Skin epidermis (tissue), 12 donors: ENCODE measurements around the gene PBX3.

ENCODE experiments used
- H3K27ac ChIP-seq, 21 experiments: fragments of 200-600 bp; sonication (generic) in 11 of 21; one replicate each; pipeline ENCODE4 v1.5.0; 2020; ENCODE audit warnings: mild to moderate bottlenecking in 3 of 21, inconsistent platforms in 2 of 21, moderate library complexity in 2 of 21
- H3K4me3 ChIP-seq, 7 experiments: fragments of 200-600 bp; sonication (generic) in 2 of 7; one replicate each; pipeline ENCODE4 v1.5.0; 2020; ENCODE audit warnings: inconsistent platforms in 2 of 7, mild to moderate bottlenecking in 2 of 7, moderate library complexity in 1 of 7

PBX3 gene

DNA sequence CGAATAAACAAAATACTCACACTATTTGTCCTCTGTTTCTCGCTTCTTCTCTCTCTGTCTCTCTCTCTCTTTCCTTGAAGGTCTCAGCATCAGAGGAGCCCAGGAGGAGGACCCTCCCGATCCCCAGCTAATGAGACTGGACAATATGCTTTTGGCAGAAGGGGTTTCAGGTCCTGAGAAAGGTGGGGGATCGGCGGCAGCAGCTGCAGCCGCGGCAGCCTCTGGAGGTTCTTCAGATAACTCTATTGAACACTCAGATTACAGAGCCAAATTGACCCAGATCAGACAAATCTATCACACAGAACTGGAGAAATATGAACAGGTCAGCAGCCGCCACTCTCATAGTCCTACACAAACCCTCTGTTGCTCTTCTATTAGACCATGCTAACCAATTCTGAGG, 168.4 kb downstream of the PBX3 start:
- Histone ChIP-seq H3K4me3 (no peak overlapping the region), H3K27ac (no peak overlapping the region)

GRCh38 chr9:125919565-125919964, 172.4 kb downstream of the PBX3 start:
- Histone ChIP-seq H3K4me3 (no peak overlapping the region), H3K27ac (no peak overlapping the region)

DNA sequence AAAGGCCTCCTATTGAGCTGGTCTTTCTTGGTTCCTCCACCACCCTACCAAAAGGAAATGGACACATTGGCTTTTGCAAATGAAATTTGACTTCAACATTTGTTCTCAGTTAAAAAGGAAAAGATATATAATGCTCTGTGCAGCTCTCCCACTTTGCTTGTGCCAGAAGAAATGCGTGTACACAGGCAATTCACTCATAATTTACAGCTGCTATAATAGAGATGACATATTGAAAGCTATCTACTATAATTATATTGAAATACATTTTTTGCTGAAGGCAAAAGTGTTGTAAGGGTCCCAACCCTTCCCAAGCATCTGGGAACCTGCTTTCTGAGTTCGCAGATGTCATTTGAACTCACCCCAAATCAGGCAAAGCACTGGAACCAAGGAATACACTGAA, 173.2 kb downstream of the PBX3 start:
- Histone ChIP-seq H3K4me3 (no peak overlapping the region), H3K27ac (no peak overlapping the region)

GRCh38 chr9:125922854-125923253, 175.7 kb downstream of the PBX3 start:
- no peak overlapping the region for H3K27ac ChIP-seq
- no peak overlapping the region for H3K4me3 ChIP-seq

DNA sequence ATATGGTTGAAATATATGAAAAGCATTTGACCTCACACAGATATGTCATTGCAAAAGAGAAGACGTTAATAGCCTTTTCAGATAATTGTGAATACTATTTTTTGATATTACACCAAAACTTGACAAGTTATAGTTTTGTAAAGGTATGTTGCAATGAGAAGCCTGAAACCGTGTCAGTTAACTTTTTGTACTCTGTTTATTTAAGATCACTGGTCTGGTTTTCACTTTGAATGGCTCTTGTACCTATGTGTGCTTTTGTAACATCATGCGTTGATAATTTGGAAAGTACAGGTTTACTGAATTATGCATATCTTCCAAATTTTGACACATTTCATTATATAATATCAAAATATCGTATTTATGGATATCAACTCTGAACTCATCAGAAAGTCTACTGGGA, 177.2 kb downstream of the PBX3 start:
- Histone ChIP-seq H3K4me3 (no peak overlapping the region), H3K27ac (no peak overlapping the region)

DNA sequence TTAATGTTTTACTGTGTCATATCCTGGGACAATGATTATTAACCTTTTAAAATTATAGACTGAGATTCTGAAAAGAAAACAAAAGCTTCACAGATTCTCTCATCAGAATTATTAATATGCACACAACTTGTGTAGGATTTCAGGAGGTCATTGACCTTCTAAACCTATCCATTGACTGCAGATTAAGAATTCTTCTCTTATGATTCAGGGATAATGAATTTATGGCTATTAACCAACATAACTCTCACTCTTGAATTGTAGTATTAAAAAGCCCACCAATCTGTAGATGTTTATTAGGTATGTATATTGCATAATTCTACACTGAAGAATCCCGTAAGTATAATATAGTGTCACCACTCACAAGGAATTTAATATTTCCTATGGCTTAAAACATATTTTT, 179.8 kb downstream of the PBX3 start:
- Histone ChIP-seq H3K4me3 (no peak overlapping the region), H3K27ac (no peak overlapping the region)

- Histone ChIP-seq H3K27ac (no peak overlapping the region), H3K4me3 (no peak overlapping the region)
These were observed 182.7 kb downstream of the PBX3 start for GRCh38 chr9:125929846-125930245.

GRCh38 chr9:125931211-125931610, 184.0 kb downstream of the PBX3 start:
- Histone ChIP-seq H3K4me3 (no peak overlapping the region), H3K27ac (peak overlapping the region in 2 of 21 experiments; percentile 36 to 42)

GRCh38 chr9:125932012-125932411, 184.8 kb downstream of the PBX3 start:
- peak overlapping the region in 3 of 21 experiments; percentile 2 to 42 (median 36) for H3K27ac ChIP-seq
- H3K4me3 ChIP-seq: no peak overlapping the region

DNA sequence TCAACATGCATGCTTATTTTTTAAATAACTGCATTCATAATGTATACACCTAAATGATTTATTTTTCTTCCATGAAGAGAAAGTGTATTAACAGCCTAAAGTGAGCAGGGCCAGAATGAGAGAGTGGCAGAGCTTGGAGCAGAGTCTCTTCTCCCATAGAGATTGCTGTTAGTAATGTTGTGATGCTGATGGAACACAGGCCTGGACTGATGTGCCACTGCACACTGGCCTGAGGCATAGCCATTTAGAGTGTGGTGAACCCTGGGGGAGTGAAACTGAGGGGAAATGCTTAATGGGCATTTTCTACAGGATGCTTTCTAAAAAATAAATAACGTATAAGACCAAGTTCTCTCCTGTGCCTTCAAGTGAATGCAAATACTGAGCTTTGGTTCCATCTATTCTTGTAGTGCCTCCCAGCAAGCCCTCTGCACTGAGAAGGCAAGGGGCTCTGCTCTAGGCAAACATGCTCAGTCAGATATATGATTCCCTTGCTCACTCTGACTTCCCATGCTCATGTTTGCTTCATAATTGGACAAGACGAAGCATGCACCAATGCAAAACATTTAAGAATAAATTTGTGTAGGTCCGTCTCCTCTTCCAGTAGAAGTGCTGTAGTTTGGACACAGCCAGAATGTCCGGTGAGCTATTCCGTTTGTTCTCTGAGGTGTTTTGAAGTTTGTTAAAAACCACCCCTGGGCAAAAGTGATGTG, 185.7 kb downstream of the PBX3 start:
- H3K4me3 ChIP-seq: no peak overlapping the region
- H3K27ac ChIP-seq: peak overlapping the region in 1 of 21 experiments; percentile 2

- H3K4me3 ChIP-seq: no peak overlapping the region
- no peak overlapping the region for H3K27ac ChIP-seq
These were observed 195.0 kb downstream of the PBX3 start for GRCh38 chr9:125942125-125942524.

GRCh38 chr9:125943831-125944230, 196.7 kb downstream of the PBX3 start:
- H3K4me3 ChIP-seq: no peak overlapping the region
- H3K27ac ChIP-seq: no peak overlapping the region

DNA sequence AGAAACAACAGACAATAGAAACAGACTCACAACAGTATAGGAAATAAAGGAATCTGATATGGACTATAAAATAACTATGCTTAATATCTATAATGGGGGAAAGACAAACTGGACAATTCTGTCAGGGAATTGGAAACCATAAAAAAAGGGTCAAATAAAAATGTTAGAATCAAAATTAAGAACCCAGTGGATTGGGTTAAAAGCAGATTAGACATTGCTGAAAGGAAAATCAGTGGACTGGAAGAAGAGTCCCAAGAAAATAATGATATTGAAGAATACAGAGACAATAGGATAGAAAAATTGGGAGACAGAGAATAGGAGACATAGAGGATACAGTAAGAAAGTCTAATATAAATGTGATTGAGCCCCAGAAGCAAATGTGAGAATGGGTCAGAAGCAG, 199.2 kb downstream of the PBX3 start:
- H3K4me3 ChIP-seq: no peak overlapping the region
- no peak overlapping the region for H3K27ac ChIP-seq

DNA sequence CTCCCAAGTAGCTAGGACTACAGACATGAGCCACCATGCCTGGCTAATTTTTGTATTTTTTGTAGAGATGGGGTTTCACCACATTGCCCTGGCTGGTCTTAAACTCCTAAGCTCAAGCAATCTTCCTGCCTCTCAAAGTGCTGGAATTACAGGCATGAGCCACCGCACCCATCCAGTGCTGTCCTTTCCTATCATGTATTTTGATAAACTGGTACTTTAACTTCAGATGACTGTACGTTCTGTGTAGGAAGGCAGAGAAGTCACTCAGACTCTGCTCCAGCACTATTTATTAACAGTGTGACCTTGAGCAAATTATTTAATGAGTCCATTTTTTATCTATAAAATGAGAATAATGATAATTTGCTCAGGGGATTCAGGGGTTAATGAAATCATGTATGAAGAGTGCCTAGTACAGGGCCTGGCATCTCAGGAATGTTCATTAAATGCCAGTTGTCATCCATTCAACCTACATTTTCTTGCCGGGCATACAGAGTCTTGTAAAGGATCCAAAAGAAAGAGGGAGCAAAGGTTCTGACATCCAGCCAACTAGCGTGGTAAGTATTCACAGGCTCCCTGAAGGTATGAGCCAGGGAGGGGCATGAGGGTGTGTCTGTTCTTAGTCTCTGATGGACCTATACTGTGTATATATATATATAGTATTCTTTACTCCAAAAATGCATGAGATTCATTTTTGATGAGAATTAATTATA, 201.9 kb downstream of the PBX3 start:
- Histone ChIP-seq H3K27ac (no peak overlapping the region), H3K4me3 (no peak overlapping the region)

DNA sequence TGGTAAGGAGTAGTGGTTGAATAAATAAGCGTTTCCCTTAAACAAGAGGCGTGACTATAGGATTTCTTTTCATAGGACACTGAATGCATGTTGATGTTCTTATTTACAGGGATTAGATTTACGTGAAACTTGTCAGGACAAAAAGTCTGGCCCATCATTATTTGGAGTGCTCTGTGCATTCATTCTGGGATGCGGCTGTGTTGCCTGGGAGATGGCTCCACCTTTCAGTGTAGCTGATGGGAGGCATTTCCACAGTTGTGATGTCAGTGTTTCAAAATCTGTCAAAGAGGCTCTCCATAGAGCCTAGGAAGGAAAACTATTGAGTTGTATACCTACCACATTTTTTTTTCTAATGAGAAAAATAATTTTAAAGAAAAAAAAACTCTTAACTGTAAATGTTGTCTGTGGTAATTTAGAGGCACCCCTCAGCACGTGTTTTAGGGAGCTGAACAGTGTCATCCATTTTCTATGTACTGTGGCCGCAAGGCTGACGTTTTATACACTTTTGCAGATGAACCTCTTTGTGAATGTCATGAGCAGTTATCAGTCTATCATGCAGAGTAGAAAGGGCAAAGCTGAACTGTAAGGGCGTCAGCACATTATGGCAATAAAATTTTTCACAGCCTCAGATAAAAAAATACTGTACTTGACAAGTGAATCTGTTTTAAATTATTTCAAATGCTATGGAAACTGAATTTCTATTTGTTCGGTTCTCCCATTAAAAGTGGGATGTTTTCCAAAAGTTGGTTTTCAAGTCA, 202.7 kb downstream of the PBX3 start:
- H3K4me3 ChIP-seq: no peak overlapping the region

DNA sequence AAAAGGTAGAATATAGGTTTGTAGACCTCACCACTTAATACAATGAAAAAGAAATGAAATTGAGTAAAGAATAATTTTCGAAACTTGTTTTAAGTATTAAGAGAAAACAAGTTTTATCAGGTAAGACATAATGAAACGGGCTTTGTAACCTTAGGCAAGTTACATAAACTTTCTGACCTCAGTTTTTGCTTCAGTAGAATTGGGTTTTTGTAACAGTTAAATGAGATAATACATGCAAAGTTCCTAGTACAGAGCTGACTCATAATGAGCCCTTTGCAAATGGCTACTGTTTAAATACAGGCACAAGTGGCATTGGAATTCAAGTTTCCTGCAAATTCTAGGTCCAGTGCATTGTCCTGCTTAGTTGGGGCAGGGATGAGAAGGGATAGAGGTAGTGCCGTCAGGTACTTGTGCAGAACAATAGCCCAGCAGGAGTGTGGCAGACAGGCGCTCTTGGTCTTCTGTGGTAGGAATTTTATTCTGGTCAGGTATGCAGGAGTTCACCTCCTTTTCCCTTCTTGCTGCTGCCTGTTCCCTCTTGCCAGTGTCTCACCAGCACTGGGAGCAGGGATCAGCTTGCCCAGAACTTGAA, 203.8 kb downstream of the PBX3 start:
- H3K4me3 ChIP-seq: no peak overlapping the region
- H3K27ac ChIP-seq: no peak overlapping the region

More for the DNA sequence above, 202.7 kb downstream of the PBX3 start:
- no peak overlapping the region for H3K27ac ChIP-seq

DNA sequence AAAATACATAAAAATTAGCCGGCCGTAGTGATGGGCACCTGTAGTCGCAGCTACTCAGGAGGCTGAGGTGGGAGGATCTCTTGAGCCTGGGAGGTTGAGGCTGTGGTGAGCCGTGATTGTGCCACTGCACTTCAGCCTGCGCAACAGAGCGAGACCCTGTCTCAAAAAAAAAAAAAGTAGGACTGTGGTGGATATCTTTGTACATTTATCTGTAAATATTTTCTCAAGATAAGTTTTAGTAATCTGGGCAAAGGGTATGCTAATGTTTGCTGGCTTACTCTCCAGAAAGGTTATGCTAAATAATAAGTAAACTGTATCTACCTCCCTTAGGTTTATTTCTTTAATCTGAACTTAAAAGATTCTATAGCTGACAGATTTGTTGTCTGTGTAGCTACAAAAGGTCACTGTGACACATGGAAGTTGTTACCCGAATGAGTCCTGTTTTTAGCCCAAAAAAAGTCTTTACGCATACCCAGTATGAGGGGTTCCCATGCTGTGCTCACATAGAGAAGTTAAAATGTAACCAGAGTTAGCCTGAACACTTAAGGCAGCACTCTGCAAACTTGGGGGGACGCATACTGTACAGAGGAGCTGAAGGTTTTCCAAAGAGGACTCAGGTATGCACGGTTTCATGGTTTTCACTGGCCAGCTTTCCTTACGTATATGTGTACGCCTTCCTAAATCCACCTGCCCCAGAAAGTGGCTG, 206.3 kb downstream of the PBX3 start:
- H3K27ac ChIP-seq: no peak overlapping the region
- H3K4me3 ChIP-seq: no peak overlapping the region

DNA sequence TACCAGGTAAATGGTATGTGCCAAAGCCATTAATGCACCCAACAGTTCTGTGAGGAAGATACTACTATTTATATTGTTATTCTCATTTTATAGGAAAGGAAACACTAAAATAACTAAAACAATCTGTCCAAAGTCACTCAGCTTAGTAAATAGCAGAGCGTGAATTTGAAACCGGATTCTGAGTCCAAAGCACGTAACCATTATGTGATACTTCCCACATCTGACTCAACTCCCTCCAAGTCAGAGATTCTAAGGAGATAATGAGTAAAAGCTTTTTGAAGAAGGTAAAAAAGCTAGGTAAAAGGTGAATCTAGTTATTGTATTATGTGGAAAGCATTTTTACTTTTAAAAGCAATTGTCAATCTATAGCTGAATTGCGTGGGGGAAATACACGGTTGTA, 208.9 kb downstream of the PBX3 start:
- Histone ChIP-seq H3K4me3 (no peak overlapping the region), H3K27ac (no peak overlapping the region)

DNA sequence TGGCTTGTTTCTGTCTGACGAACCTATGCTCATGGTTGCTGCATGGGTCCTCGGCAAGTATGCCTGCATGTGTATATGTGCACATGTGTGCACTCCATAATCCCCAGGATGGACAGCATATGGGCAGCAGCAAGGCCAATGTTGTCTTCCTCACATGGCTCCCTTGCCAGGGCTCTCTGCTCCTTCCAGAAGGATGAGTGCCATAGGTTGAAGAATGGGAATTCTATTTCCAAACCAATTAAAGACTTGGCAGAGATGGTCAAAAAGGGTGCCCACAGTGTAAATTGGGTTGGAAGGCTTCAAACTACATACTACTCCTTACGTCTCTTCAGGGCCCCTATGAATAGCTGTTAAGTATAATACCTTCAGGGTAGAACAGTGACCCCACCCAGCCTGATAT, 212.1 kb downstream of the PBX3 start:
- no peak overlapping the region for H3K4me3 ChIP-seq
- H3K27ac ChIP-seq: no peak overlapping the region
